SU-DHL-6 (cell line): ENCODE measurements around the gene MEGF6.

Experiments
- H2AFZ ChIP-seq: fragments of 200-600 bp; sonication (generic); 2 replicates; pipeline ENCODE4 v1.6.1; 2014; ENCODE audit warnings: low read depth, mild to moderate bottlenecking, moderate library complexity, mixed read lengths, antibody characterized with exemption, low read length; ENCODE audit not compliant: severe bottlenecking
- H3F3A ChIP-seq: fragments of 200-600 bp; shearing (Covaris generic); 2 replicates; pipeline ENCODE4 v1.6.0; 2016; ENCODE audit warnings: antibody characterized with exemption, mild to moderate bottlenecking; ENCODE audit not compliant: insufficient read depth
- H3K27ac ChIP-seq: fragments of 200-600 bp; sonication (generic); 2 replicates; pipeline ENCODE4 v1.5.1; 2016; ENCODE audit warnings: low read depth, mild to moderate bottlenecking, low read length, moderate library complexity, mixed read lengths
- H3K27me3 ChIP-seq: fragments of 200-600 bp; sonication (generic), shearing (Covaris generic); 2 replicates; pipeline ENCODE4 v1.6.0; 2014; ENCODE audit warnings: mild to moderate bottlenecking, low read length
- H3K36me3 ChIP-seq: fragments of 200-600 bp; sonication (generic); 2 replicates; pipeline ENCODE4 v1.6.1; 2014; ENCODE audit warnings: mild to moderate bottlenecking, low read length, mixed read lengths
- H3K4me2 ChIP-seq: fragments of 300-600, 200-600 bp; shearing (Covaris generic), sonication (generic); 2 replicates; pipeline ENCODE4 v1.6.0; 2014; ENCODE audit warnings: low read length, low read depth, mild to moderate bottlenecking; ENCODE audit not compliant: poor library complexity, severe bottlenecking
- H3K4me3 ChIP-seq: fragments of 200-600 bp; sonication (generic); 2 replicates; pipeline ENCODE4 v1.5.1; 2014; ENCODE audit warnings: antibody characterized with exemption, low read length, mild to moderate bottlenecking, mixed read lengths; ENCODE audit not compliant: insufficient read depth, poor library complexity, severe bottlenecking
- H3K79me2 ChIP-seq: fragments of 200-600 bp; sonication (generic); 2 replicates; pipeline ENCODE4 v1.6.1; 2014; ENCODE audit warnings: mild to moderate bottlenecking, low read length, moderate library complexity; ENCODE audit not compliant: insufficient read depth
- H3K9ac ChIP-seq: fragments of 200-600 bp; sonication (generic); 2 replicates; pipeline ENCODE4 v1.7.0; 2014; ENCODE audit warnings: mild to moderate bottlenecking, low read length
- H3K9me2 ChIP-seq: fragments of 200-600 bp; sonication (generic); replicated peaks from 2 replicates; pipeline ENCODE4 v1.6.1; 2014; ENCODE audit warnings: low read length; ENCODE audit not compliant: insufficient read depth
- H3K9me3 ChIP-seq: fragments of 200-600 bp; sonication (generic); 2 replicates; pipeline ENCODE4 v1.6.1; 2014; ENCODE audit warnings: low read length, mixed read lengths; ENCODE audit not compliant: insufficient read depth
- H4K20me1 ChIP-seq: fragments of 200-600 bp; sonication (generic); 2 replicates; pipeline ENCODE4 v1.6.1; 2014; ENCODE audit warnings: low read depth, mild to moderate bottlenecking, antibody characterized with exemption, low read length, moderate library complexity, mixed read lengths
- EZH2phosphoT487 ChIP-seq: fragments of 200-600 bp; sonication (generic), shearing (Covaris generic); conservative IDR thresholded peaks from 2 replicates; pipeline ENCODE4 v1.6.1; 2018; ENCODE audit warnings: mild to moderate bottlenecking, antibody characterized with exemption, low read length, moderate library complexity, mixed read lengths
- TF ChIP-seq, protein P1 (sequence below): fragments of 200-600 bp; sonication (generic); IDR thresholded peaks from one replicate; pipeline ENCODE4 v1.5.1; 2017; ENCODE audit warnings: antibody characterized with exemption, mild to moderate bottlenecking, low read length, moderate library complexity; ENCODE audit not compliant: insufficient read depth, poor library complexity, severe bottlenecking

MEGF6 gene

DNA sequence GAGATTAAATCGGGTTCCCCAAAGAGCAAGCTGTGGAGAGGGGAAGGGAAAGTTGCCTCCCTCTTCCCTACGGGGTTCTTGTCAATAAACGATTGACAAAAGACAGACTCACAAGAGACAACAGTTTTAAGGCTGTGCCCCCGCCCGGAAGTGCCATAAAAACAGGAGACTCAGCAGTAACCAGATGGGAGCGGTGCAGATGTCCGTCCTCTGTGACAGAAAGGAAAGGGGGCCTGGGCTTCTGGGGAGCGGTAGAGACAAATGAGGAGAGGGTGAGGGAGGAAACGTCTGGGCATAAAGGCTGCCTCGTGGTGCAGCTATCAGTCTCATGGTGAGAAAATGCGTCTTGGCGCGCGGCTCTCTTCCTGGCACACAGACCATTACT is 46.9 kb upstream of the MEGF6 start:
- no peaks in the 10 kb centered on the region for H3K79me2 ChIP-seq
- H3K9ac ChIP-seq, result no peak overlapping the region
- H3K4me3 ChIP-seq, result no peak overlapping the region
- no peaks in the 10 kb centered on the region for H3K27me3 ChIP-seq
- no peak for TF ChIP-seq EZH2phosphoT487
- TF ChIP-seq, protein P1, sequence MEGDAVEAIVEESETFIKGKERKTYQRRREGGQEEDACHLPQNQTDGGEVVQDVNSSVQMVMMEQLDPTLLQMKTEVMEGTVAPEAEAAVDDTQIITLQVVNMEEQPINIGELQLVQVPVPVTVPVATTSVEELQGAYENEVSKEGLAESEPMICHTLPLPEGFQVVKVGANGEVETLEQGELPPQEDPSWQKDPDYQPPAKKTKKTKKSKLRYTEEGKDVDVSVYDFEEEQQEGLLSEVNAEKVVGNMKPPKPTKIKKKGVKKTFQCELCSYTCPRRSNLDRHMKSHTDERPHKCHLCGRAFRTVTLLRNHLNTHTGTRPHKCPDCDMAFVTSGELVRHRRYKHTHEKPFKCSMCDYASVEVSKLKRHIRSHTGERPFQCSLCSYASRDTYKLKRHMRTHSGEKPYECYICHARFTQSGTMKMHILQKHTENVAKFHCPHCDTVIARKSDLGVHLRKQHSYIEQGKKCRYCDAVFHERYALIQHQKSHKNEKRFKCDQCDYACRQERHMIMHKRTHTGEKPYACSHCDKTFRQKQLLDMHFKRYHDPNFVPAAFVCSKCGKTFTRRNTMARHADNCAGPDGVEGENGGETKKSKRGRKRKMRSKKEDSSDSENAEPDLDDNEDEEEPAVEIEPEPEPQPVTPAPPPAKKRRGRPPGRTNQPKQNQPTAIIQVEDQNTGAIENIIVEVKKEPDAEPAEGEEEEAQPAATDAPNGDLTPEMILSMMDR, result no peak
- no peak overlapping the region for H2AFZ ChIP-seq
- H4K20me1 ChIP-seq, result no peaks in the 10 kb centered on the region
- no peaks in the 10 kb centered on the region for H3K9me3 ChIP-seq
- H3K4me2 ChIP-seq, result no peak overlapping the region
- no peaks in the 10 kb centered on the region for H3F3A ChIP-seq
- no peaks in the 10 kb centered on the region for H3K9me2 ChIP-seq
- H3K27ac ChIP-seq, result no peak overlapping the region
- no peaks in the 10 kb centered on the region for H3K36me3 ChIP-seq

DNA sequence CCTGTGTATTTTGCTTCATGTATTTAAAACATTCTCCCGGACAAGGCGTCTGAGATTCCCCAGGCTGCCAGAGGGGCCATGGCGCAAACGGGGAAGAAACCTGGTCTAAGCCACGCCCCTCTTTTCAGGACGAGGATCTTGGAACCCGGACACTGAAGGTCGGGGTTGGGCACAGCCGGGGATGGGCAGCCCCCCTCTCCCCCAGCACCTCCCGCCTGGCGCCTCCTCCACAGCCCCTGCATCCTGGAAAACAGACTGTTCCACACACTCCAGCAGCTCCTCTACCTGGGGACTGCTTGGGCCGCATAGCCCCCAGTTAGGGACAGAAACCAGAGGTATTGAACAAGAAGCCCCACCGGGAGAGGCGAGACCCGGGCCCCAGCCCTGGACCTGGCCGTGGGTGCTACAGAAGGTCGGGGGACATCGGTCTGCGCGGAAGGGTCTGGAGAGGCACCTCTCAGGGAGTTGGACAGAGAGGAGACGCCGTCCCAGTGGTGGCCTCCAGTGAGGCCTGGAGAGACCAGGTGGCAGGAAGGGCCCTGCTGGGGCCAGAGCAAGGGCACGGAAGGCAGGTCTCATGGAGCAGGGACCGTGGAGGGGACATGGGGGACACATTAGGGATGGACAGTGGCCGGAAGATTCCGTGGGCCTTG is 46.4 kb upstream of the MEGF6 start:
- no peak overlapping the region for H3K9ac ChIP-seq
- H3K9me3 ChIP-seq, result no peaks in the 10 kb centered on the region
- H3K4me2 ChIP-seq, result no peak overlapping the region
- no peak overlapping the region for H3K27ac ChIP-seq
- no peaks in the 10 kb centered on the region for H3F3A ChIP-seq
- no peaks in the 10 kb centered on the region for H3K27me3 ChIP-seq
- no peaks in the 10 kb centered on the region for H3K36me3 ChIP-seq
- no peak overlapping the region for H2AFZ ChIP-seq
- H4K20me1 ChIP-seq, result no peaks in the 10 kb centered on the region
- TF ChIP-seq, protein P1, result no peak
- no peak for TF ChIP-seq EZH2phosphoT487
- no peak overlapping the region for H3K4me3 ChIP-seq
- H3K79me2 ChIP-seq, result no peaks in the 10 kb centered on the region
- no peaks in the 10 kb centered on the region for H3K9me2 ChIP-seq

DNA sequence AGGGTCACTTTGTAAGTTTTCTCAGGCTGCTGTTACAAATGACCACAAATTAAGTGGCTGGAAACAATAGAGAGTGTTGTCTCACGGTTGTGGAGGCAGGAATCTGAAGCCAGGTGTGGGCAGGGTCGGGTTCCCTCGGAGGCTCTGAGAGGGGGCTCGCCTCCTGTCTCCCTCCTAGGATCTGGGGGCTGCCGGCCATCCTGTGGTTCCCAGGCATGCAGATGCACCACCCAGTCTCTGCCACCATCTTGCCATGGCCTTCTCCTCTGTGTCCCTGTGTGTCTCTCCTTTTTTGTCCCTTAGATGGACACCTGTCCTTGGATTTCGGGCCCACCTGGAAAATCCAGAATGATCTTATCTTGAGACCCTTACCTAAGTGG is 45.8 kb upstream of the MEGF6 start:
- no peak overlapping the region for H3K9ac ChIP-seq
- no peak overlapping the region for H3K4me2 ChIP-seq
- H3K9me2 ChIP-seq, result no peaks in the 10 kb centered on the region
- H2AFZ ChIP-seq, result no peak overlapping the region
- no peaks in the 10 kb centered on the region for H4K20me1 ChIP-seq
- H3K4me3 ChIP-seq, result no peak overlapping the region
- TF ChIP-seq, protein P1, result no peak
- no peak for TF ChIP-seq EZH2phosphoT487
- no peak overlapping the region for H3K27ac ChIP-seq
- no peaks in the 10 kb centered on the region for H3K9me3 ChIP-seq
- no peaks in the 10 kb centered on the region for H3K27me3 ChIP-seq
- no peaks in the 10 kb centered on the region for H3K36me3 ChIP-seq
- no peaks in the 10 kb centered on the region for H3F3A ChIP-seq
- H3K79me2 ChIP-seq, result no peaks in the 10 kb centered on the region
